A673 (cell line): ENCODE data around the gene SHCBP1. TPM values are rescaled to one million over a fixed set of nuclear protein-coding genes. Genes with fewer than 3 reads are reported as not detected.

Experiments
- BruUV-seq: library from RNA; stranded (reverse); fragments of 400-500 nt; replicated peaks from 2 replicates; lab custom pipeline; 2021; lab: Mats Ljungman, UMichigan
- CTCF ChIA-PET: fragments of 300-600 bp; sonication (Branson Sonifier 250); formaldehyde crosslinking; loops from one replicate; lab custom pipeline; 2022; ENCODE audit warnings: antibody characterized with exemption; lab: Charles Lee
- POLR2A ChIA-PET: fragments of 300-600 bp; sonication (Branson Sonifier 250); formaldehyde crosslinking; loops from one replicate; lab custom pipeline; 2022; ENCODE audit warnings: antibody characterized with exemption; ENCODE audit not compliant: low non-redundant PET; lab: Charles Lee
- DNase-seq: peaks from one replicate; pipeline ENCODE4 v3.0.0-alpha.2; 2015; ENCODE audit warnings: low spot score
- H3K27ac ChIP-seq: fragments of 200-600 bp; sonication (generic); 2 replicates; pipeline ENCODE4 v1.5.1; 2016; ENCODE audit warnings: mixed run types, low read depth, mild to moderate bottlenecking, mixed read lengths, antibody characterized with exemption, low read length; ENCODE audit not compliant: poor library complexity, severe bottlenecking
- H3K27me3 ChIP-seq: fragments of 200-600 bp; sonication (generic); replicated peaks from 2 replicates; pipeline ENCODE4 v1.6.1; 2017; ENCODE audit warnings: mixed run types, low read depth, mild to moderate bottlenecking, mixed read lengths, antibody characterized with exemption, low read length; ENCODE audit not compliant: insufficient read depth, poor library complexity
- H3K36me3 ChIP-seq: fragments of 200-600 bp; sonication (generic); 2 replicates; pipeline ENCODE4 v1.6.1; 2016; ENCODE audit warnings: mixed run types, mild to moderate bottlenecking, mixed read lengths, antibody characterized with exemption, low read length; ENCODE audit not compliant: insufficient read depth, poor library complexity, severe bottlenecking
- H3K4me1 ChIP-seq: fragments of 200-600 bp; sonication (generic); 2 replicates; pipeline ENCODE4 v1.6.1; 2017; ENCODE audit warnings: mixed run types, mild to moderate bottlenecking, mixed read lengths, antibody characterized with exemption, low read length; ENCODE audit not compliant: insufficient read depth, poor library complexity, severe bottlenecking
- H3K4me3 ChIP-seq: fragments of 200-600 bp; sonication (generic); 2 replicates; pipeline ENCODE4 v1.5.1; 2016; ENCODE audit warnings: low read depth, mixed run types, mild to moderate bottlenecking, mixed read lengths, low read length; ENCODE audit not compliant: poor library complexity, severe bottlenecking
- H3K9me3 ChIP-seq: fragments of 200-600 bp; sonication (generic); 2 replicates; pipeline ENCODE4 v1.6.1; 2016; ENCODE audit warnings: mixed run types, low read depth, mild to moderate bottlenecking, mixed read lengths, antibody characterized with exemption, low read length; ENCODE audit not compliant: poor library complexity, severe bottlenecking
- EZH2 ChIP-seq: fragments of 200-600 bp; sonication (generic); IDR thresholded peaks from 2 replicates; pipeline ENCODE4 v1.6.1; 2017; ENCODE audit warnings: borderline replicate concordance, low read depth, mild to moderate bottlenecking, mixed read lengths, antibody characterized with exemption, low read length; ENCODE audit not compliant: poor library complexity, severe bottlenecking
- intact Hi-C: fragments of 100-400 bp; cut with micrococcal nuclease; formaldehyde crosslinking; loops from one replicate; pipeline ENCODE4 v1.10.0; 2022; ENCODE audit not compliant: unreplicated experiment
- total RNA-seq: library from RNA; stranded (reverse); gene quantifications from 2 replicates; pipeline ENCODE4 v1.2.3, GENCODE V29; 2021
- TF ChIP-seq, protein P1 (sequence below): fragments of 300-800, 200-600 bp; sonication (generic); conservative IDR thresholded peaks from 2 replicates; pipeline ENCODE4 v1.5.1; 2017; ENCODE audit warnings: low read depth, mild to moderate bottlenecking, antibody characterized with exemption, low read length, moderate library complexity, mixed read lengths

The SHCBP1 gene
- total RNA-seq, 1 experiment from 2014 or later, result 46.5 TPM

DNA sequence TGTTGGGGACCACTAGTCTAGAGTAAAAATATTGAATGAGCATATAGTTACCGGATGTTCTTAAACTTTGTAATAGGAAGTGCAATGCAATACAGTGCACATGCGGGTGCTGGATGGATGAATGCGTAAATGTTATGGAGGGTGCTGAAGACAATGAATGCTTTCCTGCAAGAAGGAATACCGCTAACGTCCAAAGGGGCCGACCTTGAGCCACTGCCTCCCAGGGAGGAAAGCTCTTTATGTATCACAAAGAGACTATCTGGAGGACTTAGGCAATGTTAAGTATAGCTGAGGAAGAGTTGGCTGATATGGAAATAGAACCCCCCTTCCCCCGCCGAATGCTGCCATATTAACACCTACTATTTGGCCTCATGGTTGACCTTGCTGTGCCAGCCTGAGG, 27.5 kb upstream of the SHCBP1 start:
- no peaks in the 10 kb centered on the region for H3K27me3 ChIP-seq
- H3K36me3 ChIP-seq, result no peaks in the 10 kb centered on the region
- intact Hi-C loops, result no loop called here
- DNase-seq, result no peak
- no peak overlapping the region for H3K4me3 ChIP-seq
- no peaks in the 10 kb centered on the region for H3K9me3 ChIP-seq
- TF ChIP-seq EZH2, result no peak
- TF ChIP-seq, protein P1, sequence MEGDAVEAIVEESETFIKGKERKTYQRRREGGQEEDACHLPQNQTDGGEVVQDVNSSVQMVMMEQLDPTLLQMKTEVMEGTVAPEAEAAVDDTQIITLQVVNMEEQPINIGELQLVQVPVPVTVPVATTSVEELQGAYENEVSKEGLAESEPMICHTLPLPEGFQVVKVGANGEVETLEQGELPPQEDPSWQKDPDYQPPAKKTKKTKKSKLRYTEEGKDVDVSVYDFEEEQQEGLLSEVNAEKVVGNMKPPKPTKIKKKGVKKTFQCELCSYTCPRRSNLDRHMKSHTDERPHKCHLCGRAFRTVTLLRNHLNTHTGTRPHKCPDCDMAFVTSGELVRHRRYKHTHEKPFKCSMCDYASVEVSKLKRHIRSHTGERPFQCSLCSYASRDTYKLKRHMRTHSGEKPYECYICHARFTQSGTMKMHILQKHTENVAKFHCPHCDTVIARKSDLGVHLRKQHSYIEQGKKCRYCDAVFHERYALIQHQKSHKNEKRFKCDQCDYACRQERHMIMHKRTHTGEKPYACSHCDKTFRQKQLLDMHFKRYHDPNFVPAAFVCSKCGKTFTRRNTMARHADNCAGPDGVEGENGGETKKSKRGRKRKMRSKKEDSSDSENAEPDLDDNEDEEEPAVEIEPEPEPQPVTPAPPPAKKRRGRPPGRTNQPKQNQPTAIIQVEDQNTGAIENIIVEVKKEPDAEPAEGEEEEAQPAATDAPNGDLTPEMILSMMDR, result no peak
- no peaks in the 10 kb centered on the region for H3K4me1 ChIP-seq
- H3K27ac ChIP-seq, result no peak overlapping the region
- ChIA-PET POLR2A (no interaction called here), CTCF (no interaction called here)
- BruUV-seq, result no TSS peak

DNA sequence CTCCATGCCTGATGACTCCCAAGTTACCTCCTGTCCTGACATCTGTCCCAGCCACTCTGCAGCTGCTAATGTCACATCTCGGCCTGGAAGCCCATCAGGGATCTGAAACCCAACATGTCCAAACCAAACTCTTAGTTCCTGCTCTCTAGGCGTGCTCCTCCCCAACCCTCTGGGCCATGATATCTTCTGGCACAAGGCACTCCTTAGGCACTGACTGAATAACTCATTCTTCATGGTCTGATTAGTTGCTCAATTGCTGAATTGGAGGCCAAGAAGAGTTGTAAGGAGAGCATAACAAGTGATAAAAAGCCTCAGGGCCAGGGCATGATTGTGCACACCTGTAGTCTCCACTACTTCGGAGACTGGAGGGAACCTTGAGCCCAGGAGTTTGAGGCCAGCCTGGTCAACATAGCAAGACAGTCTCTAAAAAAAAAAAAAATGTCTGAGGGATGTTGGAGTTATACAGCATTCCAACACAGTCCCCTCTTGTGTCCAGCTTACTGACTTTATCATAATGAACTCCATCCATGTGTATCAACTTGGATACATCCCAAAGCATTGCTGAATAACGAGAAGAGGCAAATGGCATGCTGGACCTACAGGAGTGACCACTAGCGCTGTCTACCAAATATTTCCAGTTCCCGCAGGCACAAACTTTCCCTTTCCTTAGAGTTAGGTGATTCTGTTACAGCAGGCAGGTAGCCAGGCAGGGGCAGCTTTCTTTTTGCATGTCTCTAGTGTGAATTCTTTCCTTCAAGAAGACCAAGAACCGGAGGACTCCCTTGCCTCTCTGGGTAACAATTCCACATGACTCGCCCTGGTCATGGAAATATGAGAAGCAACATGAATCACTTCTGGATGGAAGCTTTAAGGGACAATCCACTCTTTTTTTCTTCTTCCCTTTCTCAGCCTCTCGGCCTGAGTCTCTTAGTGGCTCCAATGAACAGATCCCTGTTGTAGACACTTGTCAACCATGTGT, 18.1 kb upstream of the SHCBP1 start:
- Histone ChIP-seq H3K36me3 (no peaks in the 10 kb centered on the region), H3K27me3 (no peaks in the 10 kb centered on the region), H3K9me3 (no peaks in the 10 kb centered on the region), H3K4me3 (no peak overlapping the region), H3K4me1 (no peaks in the 10 kb centered on the region), H3K27ac (no peak overlapping the region)
- intact Hi-C loops, result no loop called here
- BruUV-seq, result no TSS peak
- DNase-seq, result no peak
- TF ChIP-seq, protein P1, result no peak
- TF ChIP-seq EZH2, result no peak
- CTCF ChIA-PET, result no interaction called here
- POLR2A ChIA-PET, result no interaction called here

DNA sequence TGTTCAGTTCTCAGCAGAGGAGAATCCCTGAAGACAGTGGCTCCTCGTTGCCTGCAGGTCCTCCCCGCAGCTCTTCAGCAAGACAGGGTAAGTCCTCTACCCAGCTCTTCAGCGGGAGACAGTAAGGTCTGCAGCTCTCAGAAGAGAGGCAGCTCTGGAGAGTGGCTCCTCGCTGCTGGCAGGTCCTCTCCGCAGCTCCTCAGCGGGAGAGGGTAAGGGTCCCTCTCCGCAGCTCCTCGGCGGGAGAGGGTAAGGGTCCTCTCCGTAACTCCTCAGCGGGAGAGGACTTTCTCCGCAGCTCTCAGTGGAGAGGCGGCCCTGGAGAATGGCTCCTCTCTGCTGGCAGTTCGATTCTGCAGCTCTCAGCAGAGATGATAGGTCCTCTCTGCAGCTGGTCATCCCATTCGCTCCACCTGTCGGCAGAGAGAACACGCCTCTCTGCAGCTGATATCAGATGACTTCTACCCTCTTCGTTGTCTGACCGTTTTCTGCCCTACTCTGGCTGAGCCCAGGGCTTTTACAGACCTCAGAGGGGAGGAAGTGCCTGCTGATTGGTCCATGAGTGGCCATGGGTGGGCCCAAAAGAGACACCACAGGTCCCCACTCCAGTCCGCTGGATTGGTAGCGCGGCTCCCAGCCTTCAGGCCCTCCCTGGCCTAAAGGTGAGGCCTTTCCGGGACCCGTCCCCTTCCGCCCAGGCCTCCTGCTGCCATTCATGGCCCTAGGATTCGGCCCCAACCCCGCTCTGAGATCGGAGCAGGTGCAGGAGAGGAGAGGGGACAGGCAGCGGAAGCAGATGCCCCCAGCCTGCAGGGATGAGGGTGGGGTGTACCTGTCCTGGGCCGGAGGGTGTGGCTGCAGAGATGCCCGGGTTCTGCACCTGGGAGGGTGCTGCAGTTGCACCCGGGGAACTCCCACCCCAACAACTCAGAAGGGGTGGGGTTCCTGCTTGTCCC, 11.9 kb upstream of the SHCBP1 start:
- Histone ChIP-seq H3K4me1 (peaks cover 6% of the 10 kb centered on the region), H3K9me3 (no peaks in the 10 kb centered on the region), H3K36me3 (no peaks in the 10 kb centered on the region), H3K27me3 (no peaks in the 10 kb centered on the region), H3K4me3 (no peak overlapping the region), H3K27ac (no peak overlapping the region)
- POLR2A ChIA-PET, result interaction anchor here (0.6 kb wide), 1 partner anchor 25 kb away, joined by 18 read pairs; no protein-coding TSS in a partner anchor
- intact Hi-C loops, result no loop called here
- DNase-seq, result no peak
- CTCF ChIA-PET, result interaction anchor here (0.6 kb wide), 1 partner anchor 252 kb away, joined by 14 read pairs; no protein-coding TSS in a partner anchor
- TF ChIP-seq EZH2, result no peak
- TF ChIP-seq, protein P1, result no peak
- BruUV-seq, result no TSS peak
